NCI-H1417 (cell line): ENCODE results near the gene OR2A12.
"Not testable (repeated sequence)": the region's sequence is repeated elsewhere in the genome, so short reads cannot be mapped to it uniquely, and the experiment has no call there.

Experiments used
- DNase-seq, 3 experiments: peaks; one replicate each; lab custom pipeline; 2025; lab: John Stamatoyannopoulos, UW

The OR2A12 gene

DNA sequence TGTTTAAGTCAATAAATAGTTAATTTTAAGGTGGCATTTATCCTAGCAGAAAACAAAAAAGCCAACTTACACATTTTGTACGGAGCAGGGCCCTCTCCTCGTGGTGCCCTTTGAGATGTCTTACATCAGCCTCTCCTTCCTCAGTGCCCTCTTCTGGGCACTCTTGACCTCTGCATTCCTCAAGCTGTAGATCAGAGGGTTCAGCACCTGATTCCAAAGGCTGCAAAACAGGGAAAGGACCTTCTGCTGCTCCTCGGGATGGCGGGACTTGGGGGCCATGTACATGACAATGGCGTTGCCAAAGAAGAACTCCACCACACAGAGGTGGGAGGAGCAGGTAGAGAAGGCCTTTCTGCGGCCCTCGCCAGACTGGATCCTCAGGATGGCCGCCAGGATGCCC is 32.3 kb downstream of the OR2A12 start:
- DNase-seq = no peak

DNA sequence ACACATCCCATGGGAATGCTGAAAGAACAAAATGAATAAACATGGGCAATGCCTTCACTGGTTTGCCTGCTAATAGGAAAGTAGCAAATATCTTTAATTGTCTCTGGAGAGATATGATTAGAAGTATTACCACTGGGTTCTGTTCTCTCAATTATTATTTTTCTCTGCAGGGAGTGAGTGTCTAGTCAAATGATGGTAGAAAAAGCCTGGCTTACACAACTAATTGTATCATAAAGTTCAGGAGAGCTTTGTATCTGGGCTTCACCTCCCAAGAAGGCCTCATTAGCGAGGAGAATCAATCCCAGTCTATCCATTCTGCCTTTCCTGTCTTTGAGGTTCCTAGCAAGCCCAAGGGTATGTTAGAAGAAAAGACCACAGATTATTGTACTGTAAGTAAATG is 36.8 kb downstream of the OR2A12 start, which contains the start of gene OR2A14:
Gene OR2A14, plus strand, starts transcription at position 301 of the 400 bp plus-strand sequence. CDS start 5,937 bp downstream, outside the sequence.
- no peak for DNase-seq

DNA sequence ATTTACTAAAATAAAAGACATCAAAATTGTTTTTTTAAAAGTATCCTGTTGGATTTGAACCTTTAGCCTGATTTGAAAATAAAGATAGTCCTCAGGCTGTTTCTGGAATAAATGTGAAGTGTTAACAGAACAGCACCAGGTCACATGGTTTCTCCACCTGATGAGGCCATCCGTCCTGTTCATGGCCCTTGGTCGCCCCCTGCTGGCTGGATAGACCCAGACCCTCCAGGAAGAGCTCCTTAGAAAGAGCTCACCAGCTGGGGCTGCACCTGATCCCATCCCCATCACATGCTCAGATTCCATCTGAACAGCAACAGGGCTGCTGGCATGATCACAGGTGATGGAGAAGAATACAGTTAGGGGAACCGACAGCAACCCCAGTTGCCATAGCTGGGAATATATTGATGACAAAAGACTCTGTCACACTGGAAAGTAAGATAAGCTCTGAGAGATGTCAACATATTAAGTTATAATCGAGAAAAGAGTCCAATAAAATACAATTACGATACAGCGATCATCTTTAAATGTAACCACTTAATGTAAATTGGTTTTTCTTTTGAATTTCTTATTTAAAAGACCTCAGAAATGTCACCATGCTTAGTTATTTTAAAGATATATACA is 41.7 kb downstream of the OR2A12 start:
- peak; percentile 65 to 89 (median 75) for DNase-seq

DNA sequence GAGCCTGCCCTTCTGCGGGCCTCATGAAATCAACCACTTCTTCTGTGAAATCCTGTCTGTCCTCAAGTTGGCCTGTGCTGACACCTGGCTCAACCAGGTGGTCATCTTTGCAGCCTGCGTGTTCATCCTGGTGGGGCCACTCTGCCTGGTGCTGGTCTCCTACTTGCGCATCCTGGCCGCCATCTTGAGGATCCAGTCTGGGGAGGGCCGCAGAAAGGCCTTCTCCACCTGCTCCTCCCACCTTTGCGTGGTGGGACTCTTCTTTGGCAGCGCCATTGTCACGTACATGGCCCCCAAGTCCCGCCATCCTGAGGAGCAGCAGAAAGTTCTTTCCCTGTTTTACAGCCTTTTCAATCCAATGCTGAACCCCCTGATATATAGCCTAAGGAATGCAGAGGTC is 43.5 kb downstream of the OR2A12 start:
- not testable (repeated sequence) for DNase-seq

DNA sequence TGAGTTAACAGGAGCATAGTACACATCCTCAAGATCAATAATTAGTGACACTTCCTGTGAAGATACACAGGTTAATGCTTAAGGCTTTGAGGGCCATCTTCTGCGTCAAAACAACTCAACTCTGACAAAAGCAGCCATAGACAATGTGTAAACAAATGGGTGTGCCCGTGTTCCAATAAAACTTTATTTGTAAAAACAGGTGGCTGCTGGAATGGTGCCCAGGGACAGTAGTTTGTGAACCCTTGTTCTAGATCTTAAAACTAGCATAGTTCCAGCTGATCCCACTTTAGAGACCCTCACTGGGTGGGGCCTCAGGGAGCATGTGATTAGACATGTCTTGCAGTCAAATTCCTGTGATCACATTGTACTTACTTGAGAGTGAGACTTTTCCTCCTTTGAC is 44.7 kb downstream of the OR2A12 start:
- DNase-seq = no peak

DNA sequence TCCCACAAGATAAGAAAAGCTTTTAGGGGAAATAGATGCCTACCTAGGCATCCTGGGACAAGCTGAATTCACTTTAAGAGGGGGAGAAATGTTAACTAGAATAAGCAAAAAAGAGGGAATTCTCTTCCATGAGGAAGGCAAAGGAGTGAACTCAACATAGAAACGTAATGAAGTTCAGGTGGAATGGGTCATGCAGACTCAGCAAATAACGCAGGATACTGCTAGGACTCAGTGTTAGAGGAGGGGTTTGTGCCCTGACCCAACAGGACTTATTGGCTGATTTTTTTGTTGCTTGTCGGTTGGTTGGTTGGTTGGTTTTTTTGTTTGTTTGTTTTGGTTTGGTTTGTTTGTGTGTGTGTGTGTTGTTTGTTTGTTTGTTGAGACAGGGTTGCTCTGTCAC is 46.2 kb downstream of the OR2A12 start:
- no peak for DNase-seq

DNA sequence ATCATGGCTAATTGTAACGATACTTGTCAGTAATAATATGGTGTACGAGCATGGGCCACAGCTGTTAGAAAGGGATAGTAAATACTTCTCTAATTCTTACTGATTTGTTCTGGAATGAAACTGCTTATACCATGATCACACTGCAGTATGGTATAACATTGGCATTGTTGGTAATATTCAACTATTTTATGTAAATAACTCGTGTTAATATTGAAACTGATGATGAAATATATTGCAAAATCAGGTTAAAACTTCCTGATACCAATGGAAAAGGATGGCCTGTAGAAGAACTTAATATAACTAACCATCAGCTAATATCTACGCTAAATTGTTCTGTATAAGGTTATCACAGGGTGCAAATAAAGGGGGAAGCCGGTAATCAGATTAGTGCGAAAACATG is 47.2 kb downstream of the OR2A12 start:
- no peak for DNase-seq

DNA sequence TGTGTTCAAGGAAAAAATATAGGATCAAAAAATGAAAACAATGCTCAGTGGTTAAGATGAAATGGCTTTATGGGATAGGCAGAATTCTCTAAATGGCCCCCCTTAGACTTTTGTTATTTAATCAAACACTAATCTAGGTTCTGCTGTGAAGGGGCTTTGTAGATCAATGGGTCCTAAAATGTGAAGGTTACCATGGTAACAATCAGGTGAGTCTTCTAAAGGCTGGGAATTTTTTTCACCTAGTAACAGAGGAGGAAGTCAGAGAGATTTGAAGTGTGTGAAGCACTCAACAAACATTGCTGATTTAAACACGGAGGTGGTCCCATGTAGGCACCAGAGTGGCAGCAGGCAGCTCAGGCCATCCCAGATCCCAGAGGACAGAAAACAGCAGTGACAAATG is 48.0 kb downstream of the OR2A12 start:
- DNase-seq = no peak

DNA sequence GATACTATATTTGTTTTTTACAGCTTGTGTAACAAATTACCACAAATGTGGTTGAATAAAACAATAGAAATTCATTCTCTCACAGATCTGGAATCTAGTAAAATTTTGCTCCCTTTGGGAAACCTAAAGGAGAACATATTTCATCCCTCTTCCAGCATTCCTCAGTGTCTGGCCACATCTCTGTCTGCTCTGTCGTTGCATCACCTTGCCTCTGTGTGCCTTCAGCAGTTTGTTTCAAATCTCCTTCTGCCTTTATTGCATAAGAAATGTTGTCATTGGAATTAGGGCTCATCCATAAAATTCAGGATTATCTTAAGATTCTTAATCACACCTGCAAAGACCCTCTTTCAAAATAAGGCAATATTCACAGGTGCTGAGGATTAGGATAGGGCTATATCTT is 51.4 kb downstream of the OR2A12 start:
- DNase-seq = no peak

DNA sequence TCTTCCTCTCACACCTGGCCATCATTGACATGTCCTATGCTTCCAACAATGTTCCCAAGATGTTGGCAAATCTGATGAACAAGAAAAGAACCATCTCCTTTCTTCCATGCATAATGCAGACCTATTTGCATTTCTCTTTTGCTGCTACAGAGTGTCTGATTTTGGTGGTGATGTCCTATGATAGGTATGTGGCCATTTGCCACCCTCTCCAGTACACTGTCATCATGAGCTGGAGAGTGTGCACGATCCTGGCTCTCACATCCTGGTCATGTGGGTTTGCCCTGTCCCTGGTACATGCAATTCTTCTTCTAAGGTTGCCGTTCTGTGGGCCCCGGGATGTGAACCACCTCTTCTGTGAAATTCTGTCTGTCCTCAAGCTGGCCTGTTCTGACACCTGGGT is 56.1 kb downstream of the OR2A12 start:
- DNase-seq = no peak

DNA sequence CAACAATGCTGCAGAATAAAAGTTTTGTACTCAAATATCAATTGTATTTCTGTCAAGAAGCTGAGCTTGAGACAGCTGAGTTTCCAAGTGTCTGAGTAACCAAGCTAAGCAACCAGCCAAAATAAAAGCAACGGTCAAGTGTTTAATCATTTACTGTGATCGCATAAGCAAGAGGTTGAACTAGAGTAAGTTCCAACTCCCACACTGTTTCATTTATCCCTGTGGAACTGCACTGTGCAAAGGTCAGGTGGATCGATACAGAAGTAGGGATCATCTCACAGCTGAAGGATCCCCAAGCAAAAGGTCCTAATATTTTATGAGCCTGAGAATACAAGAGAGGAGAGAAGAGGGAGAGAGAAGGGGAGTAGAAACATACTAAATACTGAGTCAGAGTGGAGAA is 58.3 kb downstream of the OR2A12 start:
- no peak for DNase-seq

DNA sequence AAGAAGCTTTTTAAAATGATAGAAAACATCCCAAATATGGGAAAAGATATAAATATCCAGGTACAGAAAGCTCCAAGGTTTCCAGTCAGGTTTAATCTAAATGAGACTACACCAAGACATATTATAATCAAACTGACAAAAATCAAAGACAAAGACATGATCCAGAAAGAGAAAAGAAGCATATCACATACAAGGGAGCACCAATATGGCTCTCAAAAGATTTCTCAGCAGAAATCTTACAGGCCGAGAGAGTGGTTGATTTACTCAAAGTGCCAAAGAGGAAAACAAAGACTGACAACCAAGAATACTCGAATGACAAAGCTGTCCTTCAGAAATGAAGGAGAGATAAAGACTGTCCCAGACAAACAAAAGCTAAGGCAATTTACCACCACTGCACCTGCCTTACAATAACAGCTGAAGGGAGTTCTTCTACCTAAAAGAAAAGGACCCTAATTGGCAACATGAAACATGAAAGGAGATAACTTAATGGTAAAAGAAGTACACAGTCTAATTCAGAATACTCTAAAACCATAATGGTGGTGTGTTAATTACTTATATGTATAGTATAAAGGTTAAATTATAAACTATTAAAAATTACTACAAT is 62.2 kb downstream of the OR2A12 start:
- no peak for DNase-seq
